Muscle layer of colon (tissue), 2 donors: ENCODE measurements around the gene EMC10.
A peak's percentile ranks its signal among the peaks of the same experiment; 100 is the strongest.

Experiments used
- H3K27ac ChIP-seq: one replicate; pipeline ENCODE4 v1.7.0; 2013; ENCODE audit warnings: low read depth, mild to moderate bottlenecking, low read length, moderate library complexity
- H3K27me3 ChIP-seq, 2 donors: one replicate each; pipeline ENCODE4 v1.7.0; 2013; ENCODE audit warnings: low read length in 2 of 2, mild to moderate bottlenecking in 2 of 2; ENCODE audit not compliant: insufficient read depth in 2 of 2, control insufficient read depth in 1 of 2
- H3K36me3 ChIP-seq: one replicate; pipeline ENCODE4 v1.7.0; 2013; ENCODE audit warnings: mild to moderate bottlenecking, low read length; ENCODE audit not compliant: insufficient read depth
- H3K4me1 ChIP-seq: one replicate; pipeline ENCODE4 v1.7.0; 2013; ENCODE audit warnings: mild to moderate bottlenecking, low read length; ENCODE audit not compliant: insufficient read depth
- H3K4me3 ChIP-seq, 2 donors: one replicate each; pipeline ENCODE4 v1.7.0; 2013; ENCODE audit warnings: low read length in 2 of 2, low read depth in 1 of 2, mild to moderate bottlenecking in 1 of 2, moderate library complexity in 1 of 2
- H3K9ac ChIP-seq: one replicate; pipeline ENCODE4 v1.7.0; 2013; ENCODE audit warnings: low read length
- H3K9me3 ChIP-seq: one replicate; pipeline ENCODE4 v1.7.0; 2013; ENCODE audit warnings: mild to moderate bottlenecking, low read length
- donor health status: abdominal sarcoma.
- donor health status: Adenocarcinoma of cecum.

Gene EMC10

DNA sequence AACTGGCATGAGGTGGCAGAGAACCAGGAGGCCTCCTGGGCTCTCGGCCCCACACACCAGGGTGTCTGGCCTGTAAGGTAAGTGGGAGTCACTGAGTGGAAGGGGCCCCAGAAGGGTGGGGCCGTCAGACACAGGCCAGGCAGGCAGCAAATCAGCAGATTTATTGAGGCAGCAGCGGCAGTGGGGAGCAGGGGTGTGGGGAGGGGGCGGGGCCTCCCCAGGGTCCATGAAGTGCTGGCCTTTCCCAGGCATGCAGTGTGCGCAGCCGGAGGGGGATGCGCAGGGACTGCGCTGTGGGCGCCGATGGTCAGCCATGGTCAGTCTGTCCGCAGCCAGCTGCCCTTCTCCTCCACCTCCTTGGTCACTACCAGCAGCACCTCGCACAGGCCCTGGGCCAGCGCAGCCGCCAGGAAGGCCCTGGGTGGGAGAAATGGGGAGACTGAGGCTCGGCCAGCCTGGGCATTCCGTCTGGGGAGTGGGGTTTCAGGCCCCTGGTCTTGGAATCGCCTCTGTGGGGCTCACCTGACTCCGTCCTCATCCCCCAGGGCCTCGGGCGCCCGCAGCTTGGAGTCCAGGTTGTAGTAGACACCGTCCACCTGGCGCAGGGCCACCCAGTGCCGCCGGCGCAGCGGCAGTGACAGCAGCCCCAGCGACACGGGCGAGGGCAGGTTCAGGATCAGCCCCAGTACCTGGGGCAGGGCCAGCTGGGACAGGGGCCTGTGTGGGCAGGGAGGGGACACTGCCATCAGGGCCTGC lies 29.7 kb downstream of the EMC10 start:
- Histone ChIP-seq H3K9ac (no peak overlapping the region), H3K27ac (no peak overlapping the region), H3K36me3 (no peaks in the 10 kb centered on the region), H3K4me3 (no peak overlapping the region), H3K9me3 (no peaks in the 10 kb centered on the region), H3K4me1 (peaks cover 9% of the 10 kb centered on the region), H3K27me3 (no peaks in the 10 kb centered on the region)

DNA sequence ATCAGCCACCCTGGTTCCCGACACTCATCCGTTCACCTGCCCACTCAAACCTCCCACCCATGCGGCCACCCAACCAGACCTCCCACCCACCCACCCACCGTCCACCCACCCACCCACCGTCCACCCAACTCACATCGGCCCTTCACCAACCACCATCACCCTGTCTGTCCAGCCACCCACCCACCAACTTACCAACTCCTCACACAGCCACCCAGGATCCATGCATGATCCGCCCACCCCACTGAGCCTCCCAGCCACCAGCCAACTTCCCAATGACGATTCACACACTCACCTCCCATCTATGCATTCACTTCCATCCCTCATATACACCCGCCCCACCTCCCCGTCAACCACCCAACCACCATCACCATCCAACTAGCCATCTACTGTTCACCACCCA lies 30.4 kb downstream of the EMC10 start:
- H3K27ac ChIP-seq = no peak overlapping the region
- H3K9me3 ChIP-seq = no peaks in the 10 kb centered on the region
- no peaks in the 10 kb centered on the region for H3K27me3 ChIP-seq
- no peak overlapping the region for H3K9ac ChIP-seq
- H3K36me3 ChIP-seq = no peaks in the 10 kb centered on the region
- no peak overlapping the region for H3K4me3 ChIP-seq
- H3K4me1 ChIP-seq = peaks cover 12% of the 10 kb centered on the region

- Histone ChIP-seq H3K36me3 (no peaks in the 10 kb centered on the region), H3K4me3 (no peak overlapping the region), H3K27ac (no peak overlapping the region), H3K4me1 (peaks cover 16% of the 10 kb centered on the region), H3K27me3 (no peaks in the 10 kb centered on the region), H3K9ac (no peak overlapping the region), H3K9me3 (no peaks in the 10 kb centered on the region)
Observed at GRCh38 chr19:50507376-50507775, 31.1 kb downstream of the EMC10 start.

DNA sequence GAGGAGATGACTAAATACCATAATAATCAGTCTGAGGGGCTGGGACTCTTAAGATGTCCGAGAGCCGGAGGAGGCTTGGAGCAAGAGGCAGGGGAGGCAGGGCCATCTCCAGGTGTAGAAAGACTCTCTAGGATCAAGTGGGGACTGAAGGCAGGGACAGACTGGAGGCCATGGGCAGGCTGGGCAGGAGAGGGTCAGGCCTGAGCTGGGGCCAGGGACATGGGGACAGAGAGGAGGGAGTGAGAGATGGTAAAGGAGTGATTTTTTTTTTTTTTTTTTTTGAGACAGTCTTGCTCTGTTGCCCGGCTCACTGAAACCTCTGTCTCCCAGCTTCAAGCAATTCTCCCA lies 32.5 kb downstream of the EMC10 start:
- H3K36me3 ChIP-seq = no peaks in the 10 kb centered on the region
- no peak overlapping the region for H3K9ac ChIP-seq
- no peak overlapping the region for H3K27ac ChIP-seq

DNA sequence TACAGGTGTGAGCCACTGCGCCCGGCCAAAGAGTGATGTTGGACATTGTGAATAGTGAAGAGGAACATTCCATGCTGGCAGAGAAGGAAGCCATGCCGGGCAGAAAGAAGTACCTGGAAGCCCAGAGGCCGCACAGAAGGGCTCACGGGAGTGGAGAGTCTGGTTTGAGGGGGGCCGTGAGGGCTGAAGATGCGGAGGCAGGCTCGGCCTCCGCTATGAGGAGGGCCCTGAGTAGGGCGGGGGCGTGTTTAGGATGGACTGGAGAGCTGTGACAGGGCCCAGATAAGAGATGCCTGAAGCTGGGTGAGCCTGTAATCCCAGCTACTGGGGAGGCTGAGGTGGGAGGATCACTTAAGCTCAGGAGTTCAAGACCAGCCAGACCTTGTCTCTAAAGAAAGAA lies 33.1 kb downstream of the EMC10 start:
- Histone ChIP-seq H3K9me3 (no peaks in the 10 kb centered on the region), H3K36me3 (no peaks in the 10 kb centered on the region), H3K4me3 (no peak overlapping the region)

More for the DNA sequence above, 32.5 kb downstream of the EMC10 start:
- Histone ChIP-seq H3K4me3 (no peak overlapping the region), H3K4me1 (peaks cover 16% of the 10 kb centered on the region), H3K9me3 (no peaks in the 10 kb centered on the region), H3K27me3 (peaks cover 0 to 3% of the 10 kb centered on the region in 2 donors)

DNA sequence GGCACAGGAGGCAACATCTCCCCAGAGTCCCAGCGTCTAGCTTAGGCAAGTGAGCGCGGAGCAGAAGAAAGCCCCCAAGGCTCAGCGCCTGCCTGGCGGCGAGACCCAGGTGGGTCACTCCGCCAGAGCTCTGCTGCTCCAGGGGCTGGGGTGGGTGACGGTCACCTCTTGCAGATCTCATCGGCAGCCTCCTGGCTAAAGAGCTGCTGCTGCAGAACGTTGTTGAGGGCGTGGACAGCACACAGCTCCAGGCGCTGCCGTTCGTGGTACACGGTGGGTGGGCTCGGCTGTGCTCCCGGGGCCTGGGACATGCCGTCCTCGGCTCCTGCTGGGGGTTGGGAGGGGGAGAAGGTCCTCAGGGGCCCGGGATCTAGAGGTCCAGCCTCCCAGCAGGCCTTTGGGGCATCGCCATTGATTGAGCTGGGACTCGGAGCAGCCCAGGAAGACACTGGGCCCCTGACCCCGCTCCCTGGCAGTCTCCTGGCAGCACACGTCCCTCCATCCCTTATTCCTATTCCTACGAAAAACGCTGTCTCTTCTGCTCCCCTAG lies 33.9 kb downstream of the EMC10 start:
- peaks cover 16% of the 10 kb centered on the region for H3K4me1 ChIP-seq
- H3K9ac ChIP-seq = peak overlapping the region; percentile 76
- H3K9me3 ChIP-seq = no peaks in the 10 kb centered on the region
- H3K27me3 ChIP-seq = peaks cover 0 to 7% of the 10 kb centered on the region in 2 donors
- no peaks in the 10 kb centered on the region for H3K36me3 ChIP-seq
- peak overlapping the region; percentile 58 for H3K27ac ChIP-seq
- H3K4me3 ChIP-seq = peak overlapping the region; percentile 77 to 93

More for the DNA sequence above, 33.1 kb downstream of the EMC10 start:
- peaks cover 0 to 3% of the 10 kb centered on the region in 2 donors for H3K27me3 ChIP-seq
- no peak overlapping the region for H3K27ac ChIP-seq
- H3K9ac ChIP-seq = no peak overlapping the region
- peaks cover 16% of the 10 kb centered on the region for H3K4me1 ChIP-seq

DNA sequence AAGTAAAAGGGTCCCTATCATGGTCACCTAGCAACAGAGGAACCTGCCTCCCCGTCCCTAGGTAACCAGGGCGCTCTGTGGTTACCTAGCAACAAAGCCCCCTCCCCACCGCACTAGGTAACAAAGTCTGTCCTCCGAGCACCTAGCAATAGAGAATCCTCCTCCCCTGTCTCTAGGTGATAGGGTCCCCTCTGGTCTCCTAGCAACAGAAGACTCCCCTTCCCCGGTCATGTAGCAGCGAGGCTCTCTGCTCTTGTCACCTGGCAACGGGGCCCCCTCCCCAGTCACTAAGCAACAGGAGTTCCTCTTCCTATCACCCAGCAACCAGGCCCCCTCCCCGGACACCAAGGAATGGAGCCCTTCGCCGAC lies 34.4 kb downstream of the EMC10 start:
- H3K27me3 ChIP-seq = peaks cover 0 to 12% of the 10 kb centered on the region in 2 donors
- peak overlapping the region; percentile 77 to 93 for H3K4me3 ChIP-seq
- H3K36me3 ChIP-seq = no peaks in the 10 kb centered on the region
- H3K27ac ChIP-seq = peak overlapping the region; percentile 58
- H3K9me3 ChIP-seq = no peaks in the 10 kb centered on the region
- peaks cover 16% of the 10 kb centered on the region for H3K4me1 ChIP-seq
- peak overlapping the region; percentile 76 for H3K9ac ChIP-seq

- H3K27me3 ChIP-seq = peaks cover 0 to 12% of the 10 kb centered on the region in 2 donors
- peak within 1 kb of the TSS; percentile 77 to 93 for H3K4me3 ChIP-seq
- no peaks in the 10 kb centered on the region for H3K36me3 ChIP-seq
- peaks cover 16% of the 10 kb centered on the region for H3K4me1 ChIP-seq
- H3K9me3 ChIP-seq = no peaks in the 10 kb centered on the region
- peak within 1 kb of the TSS; percentile 76 for H3K9ac ChIP-seq
- H3K27ac ChIP-seq = peak within 1 kb of the TSS; percentile 58
Observed at GRCh38 chr19:50511069-50511822, 34.9 kb downstream of the EMC10 start, which contains the start of gene JOSD2. Gene JOSD2, minus strand, starts transcription at chr19:50511191. Its CDS starts 760 bp downstream, at chr19:50510431.

DNA sequence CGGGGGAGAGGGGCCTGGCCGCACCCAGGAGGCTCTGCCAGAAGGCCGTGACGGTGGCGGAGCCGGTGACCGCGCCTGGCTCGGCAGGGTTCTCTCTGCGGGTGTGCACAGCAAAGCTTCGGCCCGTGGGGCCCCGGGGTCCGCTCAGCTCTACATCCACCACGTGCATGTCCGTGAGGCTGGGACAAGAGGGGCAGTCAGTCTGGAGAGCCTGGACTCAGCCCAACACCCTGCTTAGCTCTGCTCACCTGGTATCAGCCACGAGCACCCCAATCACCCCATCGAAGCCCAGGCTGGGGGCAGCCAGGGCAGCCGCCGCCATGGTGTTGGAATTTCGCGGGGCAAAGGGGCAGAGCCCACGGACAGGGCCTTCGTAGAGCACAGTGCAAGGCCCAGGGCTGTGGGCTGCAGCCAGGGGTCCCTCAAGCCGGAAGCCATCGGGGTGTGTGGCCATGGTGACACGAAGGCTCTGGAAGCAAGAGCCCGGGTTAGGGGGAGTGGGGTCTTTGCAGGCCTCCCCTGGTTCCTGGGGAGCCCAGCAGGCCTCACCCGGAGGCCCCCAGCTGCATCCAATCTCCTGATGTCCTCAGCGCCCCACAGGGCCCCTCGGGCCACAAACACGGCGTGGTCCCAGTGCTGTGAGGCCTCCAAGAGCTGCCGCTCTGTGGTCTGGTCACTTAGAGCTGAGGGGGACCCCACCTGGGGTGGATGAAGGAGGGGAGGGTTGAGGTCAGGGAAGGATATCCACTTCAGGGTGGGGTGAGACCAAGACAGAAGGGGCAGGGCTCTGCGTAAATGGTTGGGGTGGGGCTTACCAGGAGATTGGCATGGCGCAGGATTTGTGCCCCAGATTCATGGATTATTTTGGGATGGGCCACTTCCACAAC lies 36.0 kb downstream of the EMC10 start:
- Histone ChIP-seq H3K4me3 (no peak overlapping the region), H3K27ac (no peak overlapping the region), H3K4me1 (peaks cover 16% of the 10 kb centered on the region), H3K36me3 (no peaks in the 10 kb centered on the region), H3K9me3 (no peaks in the 10 kb centered on the region), H3K9ac (no peak overlapping the region), H3K27me3 (peaks cover 0 to 12% of the 10 kb centered on the region in 2 donors)

DNA sequence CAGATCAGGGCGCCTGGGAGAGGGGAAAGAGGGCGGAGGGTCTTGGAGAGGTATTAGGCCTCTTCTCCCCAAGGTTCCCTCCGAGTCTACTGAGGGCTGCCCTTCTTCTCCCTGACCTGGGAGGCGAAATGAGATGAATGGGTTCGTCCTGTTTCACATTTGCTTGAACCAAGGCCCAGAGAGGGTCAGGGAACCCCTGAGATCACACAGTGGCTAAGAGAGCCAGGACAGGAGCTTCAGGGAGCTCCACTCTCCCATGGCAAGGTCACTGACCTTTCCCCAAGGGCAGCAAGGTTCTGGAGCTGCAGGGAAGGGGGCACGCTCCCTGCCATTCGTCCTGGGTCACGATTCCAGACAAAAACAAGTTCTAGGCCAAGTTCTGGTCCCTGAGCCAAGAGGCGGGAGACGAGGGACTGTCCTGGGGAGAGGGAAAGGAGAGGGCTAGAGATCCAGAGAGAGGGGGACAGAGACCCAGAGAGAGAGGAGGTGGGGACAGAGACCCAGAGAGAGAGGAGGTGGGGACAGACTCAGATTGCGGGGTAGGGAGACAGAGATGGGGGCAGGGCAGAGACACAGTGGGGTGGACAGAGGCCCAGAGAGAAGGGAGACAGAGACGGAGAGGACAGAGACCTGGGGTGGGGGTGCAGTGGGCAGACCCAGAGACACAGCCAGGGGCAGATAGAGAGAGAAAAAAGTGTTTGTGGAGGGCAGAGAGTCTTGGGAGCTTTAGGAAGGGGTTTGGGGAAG lies 36.9 kb downstream of the EMC10 start:
- no peak overlapping the region for H3K9ac ChIP-seq
- H3K4me3 ChIP-seq = no peak overlapping the region
- H3K27me3 ChIP-seq = peaks cover 0 to 12% of the 10 kb centered on the region in 2 donors
- no peaks in the 10 kb centered on the region for H3K36me3 ChIP-seq
- no peaks in the 10 kb centered on the region for H3K9me3 ChIP-seq
- no peak overlapping the region for H3K27ac ChIP-seq
- peaks cover 16% of the 10 kb centered on the region for H3K4me1 ChIP-seq
